Spleen (tissue), 11 donors: Measurements from ENCODE around the gene MED19. TPM values are rescaled to one million over a fixed set of nuclear protein-coding genes. Genes with fewer than 3 reads are reported as not detected.
"Not testable (repeated sequence)": the region's sequence is repeated elsewhere in the genome, so short reads cannot be mapped to it uniquely, and the experiment has no call there.

Source experiments
- DNase-seq: peaks from one replicate; pipeline ENCODE4 v3.0.0-alpha.2; 2020
- H3K27ac ChIP-seq, 8 donors: fragments of 200-600 bp; sonication (generic) in 7 of 8; 1 replicate in 4 of 8; 2 replicates in 4 of 8; pipeline versions ENCODE4 v1.5.0 to v1.8.0; 2016 to 2021; ENCODE audit warnings: inconsistent platforms in 4 of 8, mild to moderate bottlenecking in 4 of 8, moderate library complexity in 1 of 8
- H3K27me3 ChIP-seq, 7 donors: fragments of 200-600 bp; sonication (generic) in 6 of 7; replicated peaks in 1 of 7; 1 replicate in 4 of 7; 2 replicates in 3 of 7; pipeline versions ENCODE4 v1.5.0 to v1.8.0; 2016 to 2021; ENCODE audit warnings: inconsistent platforms in 3 of 7, mild to moderate bottlenecking in 1 of 7
- H3K36me3 ChIP-seq, 6 donors: fragments of 200-600 bp; sonication (generic) in 5 of 6; 1 replicate in 4 of 6; 2 replicates in 2 of 6; pipeline versions ENCODE4 v1.5.0 to v1.8.0; 2016 to 2021; ENCODE audit warnings: inconsistent platforms in 2 of 6
- H3K4me1 ChIP-seq, 6 donors: fragments of 200-600 bp; sonication (generic) in 5 of 6; 1 replicate in 3 of 6; 2 replicates in 3 of 6; pipeline versions ENCODE4 v1.5.0 to v1.8.0; 2016 to 2021; ENCODE audit warnings: inconsistent platforms in 3 of 6
- H3K4me3 ChIP-seq, 8 donors: fragments of 200-600 bp; sonication (generic) in 7 of 8; 1 replicate in 4 of 8; 2 replicates in 4 of 8; pipeline versions ENCODE4 v1.5.0 to v1.8.0; 2016 to 2021; ENCODE audit warnings: inconsistent platforms in 4 of 8, mild to moderate bottlenecking in 4 of 8, moderate library complexity in 2 of 8
- H3K9me3 ChIP-seq, 8 donors: fragments of 200-600 bp; sonication (generic) in 7 of 8; 1 replicate in 4 of 8; 2 replicates in 4 of 8; pipeline versions ENCODE4 v1.5.0 to v1.8.0; 2016 to 2021; ENCODE audit warnings: inconsistent platforms in 4 of 8
- POLR2A ChIP-seq, 3 donors: fragments of 450-650 bp; IDR thresholded peaks; one replicate each; pipeline ENCODE4 v1.5.1; 2017; ENCODE audit warnings: antibody characterized with exemption in 3 of 3, mild to moderate bottlenecking in 1 of 3
- POLR2AphosphoS5 ChIP-seq, 3 donors: sonication (generic); formaldehyde crosslinking; IDR thresholded peaks; one replicate each; pipeline ENCODE4 v1.5.1; 2017; ENCODE audit warnings: antibody characterized with exemption in 3 of 3
- WGBS, 5 donors: extraction: QIAGEN DNeasy Blood & Tissue Kit in 3 of 5; methylation state at CpG; one replicate each; pipeline versions ENCODE4 v1.1.5 to v1.1.7; 2013 to 2018; 5-methylcytosine and 5-hydroxymethylcytosine counted together
- intact Hi-C: fragments of 100-400 bp; cut with DNase I; formaldehyde crosslinking; loops from one replicate; pipeline ENCODE4 v1.15.0; 2023; ENCODE audit warnings: low total_unique reads
- polyA plus RNA-seq, 3 donors: library from polyadenylated mRNA; stranded (reverse); fragments of 200-250 nt; gene quantifications; one replicate each; pipeline ENCODE4 v1.2.1, GENCODE V29; 2013
- total RNA-seq, 7 donors: library from RNA; depleted of rRNA in 3 of 7; stranded (reverse); fragments of >200 nt in 3 of 7; fragmentation: NEBNext Ultra II Directional in 4 of 7; extraction: Animal tissue kit (Norgen Biotek cat#: 25700) in 4 of 7; gene quantifications; one replicate each; pipeline versions ENCODE4 v1.1.0 to v1.2.1, GENCODE V29; 2016 to 2021
- TF ChIP-seq, protein P1 (sequence below), 11 experiments: fragments of 200-600 bp in 7 of 11; fragments of 450-650 bp in 4 of 11; sonication (generic) in 4 of 11; IDR thresholded peaks in 8 of 11; conservative IDR thresholded peaks in 3 of 11; 1 replicate in 7 of 11; 2 replicates in 4 of 11; pipeline versions ENCODE4 v1.4.0 to v1.8.0; 2016 to 2021; ENCODE audit warnings: antibody characterized with exemption in 11 of 11, inconsistent platforms in 4 of 11, mild to moderate bottlenecking in 1 of 11
- donor health status: healthy with polysubstance abuse.
- donor health status: DM: no; HTN: no; CAD: no; lungs with moderate emphysema.
- donor health status: DM: no; HTN: no; CAD: no.
- donor health status: Bipolar disorder and iron deficiency.
- donor health status: healthy.
- donor health status: DM: no; HTN: no; CAD: no.
- donor health status: DM: yes; HTN: yes; CAD: no.

MED19 gene
- total and polyA plus RNA-seq, 10 donors = 8.3 to 14.7 (median 11.0) TPM

DNA sequence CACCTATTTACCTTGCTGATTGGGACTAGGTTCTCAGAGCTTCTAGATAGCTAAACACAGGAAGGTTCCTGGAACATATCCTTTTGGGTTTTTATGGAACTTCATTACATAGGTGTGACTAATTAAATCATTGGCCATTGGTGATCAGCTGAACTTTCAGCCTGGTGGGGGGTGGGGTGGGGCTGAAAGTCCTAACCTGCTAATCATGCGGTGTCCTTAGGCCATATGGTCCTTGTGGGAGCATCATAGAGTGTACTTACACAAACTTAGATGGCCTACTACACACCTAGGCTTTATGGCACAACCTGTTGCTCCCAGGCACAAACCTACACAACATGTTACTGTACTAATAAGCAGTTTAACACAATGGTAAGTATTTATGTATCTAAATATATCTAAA lies 20.6 kb upstream of the MED19 start:
- Histone ChIP-seq H3K4me1 (peaks cover 0 to 15% (median 2%) of the 10 kb centered on the region in 6 donors), H3K9me3 (no peaks in the 10 kb centered on the region), H3K27ac (no peak overlapping the region), H3K4me3 (no peak overlapping the region), H3K27me3 (no peaks in the 10 kb centered on the region), H3K36me3 (peaks cover 0 to 46% (median 6%) of the 10 kb centered on the region in 6 donors)
- WGBS, 5 donors = 94 to 100% (median 100%) methylated on average over 1 of the region's 1 CpG
- TF ChIP-seq POLR2AphosphoS5 (IDR thresholded peaks at IDR 0.05) = no peak
- TF ChIP-seq, protein P1, sequence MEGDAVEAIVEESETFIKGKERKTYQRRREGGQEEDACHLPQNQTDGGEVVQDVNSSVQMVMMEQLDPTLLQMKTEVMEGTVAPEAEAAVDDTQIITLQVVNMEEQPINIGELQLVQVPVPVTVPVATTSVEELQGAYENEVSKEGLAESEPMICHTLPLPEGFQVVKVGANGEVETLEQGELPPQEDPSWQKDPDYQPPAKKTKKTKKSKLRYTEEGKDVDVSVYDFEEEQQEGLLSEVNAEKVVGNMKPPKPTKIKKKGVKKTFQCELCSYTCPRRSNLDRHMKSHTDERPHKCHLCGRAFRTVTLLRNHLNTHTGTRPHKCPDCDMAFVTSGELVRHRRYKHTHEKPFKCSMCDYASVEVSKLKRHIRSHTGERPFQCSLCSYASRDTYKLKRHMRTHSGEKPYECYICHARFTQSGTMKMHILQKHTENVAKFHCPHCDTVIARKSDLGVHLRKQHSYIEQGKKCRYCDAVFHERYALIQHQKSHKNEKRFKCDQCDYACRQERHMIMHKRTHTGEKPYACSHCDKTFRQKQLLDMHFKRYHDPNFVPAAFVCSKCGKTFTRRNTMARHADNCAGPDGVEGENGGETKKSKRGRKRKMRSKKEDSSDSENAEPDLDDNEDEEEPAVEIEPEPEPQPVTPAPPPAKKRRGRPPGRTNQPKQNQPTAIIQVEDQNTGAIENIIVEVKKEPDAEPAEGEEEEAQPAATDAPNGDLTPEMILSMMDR (IDR thresholded peaks at IDR 0.05 in 8 of 11, conservative IDR thresholded peaks at IDR 0.05 in 3 of 11) = no peak
- TF ChIP-seq POLR2A (IDR thresholded peaks at IDR 0.05) = no peak
- intact Hi-C loops = no loop called here
- DNase-seq = no peak

DNA sequence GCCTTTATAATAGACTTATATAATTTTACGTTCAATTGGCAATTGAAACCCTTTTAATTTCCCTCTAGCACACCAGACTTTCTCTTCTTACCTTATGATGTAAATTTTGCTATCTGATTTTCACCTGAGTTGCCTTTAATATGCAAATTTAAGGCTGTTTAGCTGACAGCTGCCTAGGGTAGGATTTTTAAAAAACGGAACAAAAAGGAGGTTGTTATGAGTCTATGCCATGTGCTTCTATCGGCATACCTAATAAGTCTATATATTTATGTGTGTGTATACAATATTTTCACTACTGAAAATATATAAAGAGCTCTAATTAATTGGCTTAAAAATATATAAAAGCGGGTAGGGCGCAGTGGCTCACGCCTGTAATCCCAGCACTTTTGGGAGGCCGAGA lies 17.5 kb upstream of the MED19 start:
- Histone ChIP-seq H3K4me3 (no peak overlapping the region), H3K4me1 (peaks cover 0 to 15% (median 2%) of the 10 kb centered on the region in 6 donors), H3K9me3 (no peaks in the 10 kb centered on the region), H3K27ac (no peak overlapping the region), H3K36me3 (peaks cover 0 to 32% (median 0%) of the 10 kb centered on the region in 6 donors), H3K27me3 (no peaks in the 10 kb centered on the region)
- no peak for DNase-seq
- TF ChIP-seq POLR2AphosphoS5 (IDR thresholded peaks at IDR 0.05) (no peak), POLR2A (IDR thresholded peaks at IDR 0.05) (no peak)
- TF ChIP-seq, protein P1 (IDR thresholded peaks at IDR 0.05 in 8 of 11, conservative IDR thresholded peaks at IDR 0.05 in 3 of 11) = no peak
- intact Hi-C loops = no loop called here
- WGBS, 5 donors = 88 to 96% (median 90%) methylated on average over 7 of the region's 7 CpGs

DNA sequence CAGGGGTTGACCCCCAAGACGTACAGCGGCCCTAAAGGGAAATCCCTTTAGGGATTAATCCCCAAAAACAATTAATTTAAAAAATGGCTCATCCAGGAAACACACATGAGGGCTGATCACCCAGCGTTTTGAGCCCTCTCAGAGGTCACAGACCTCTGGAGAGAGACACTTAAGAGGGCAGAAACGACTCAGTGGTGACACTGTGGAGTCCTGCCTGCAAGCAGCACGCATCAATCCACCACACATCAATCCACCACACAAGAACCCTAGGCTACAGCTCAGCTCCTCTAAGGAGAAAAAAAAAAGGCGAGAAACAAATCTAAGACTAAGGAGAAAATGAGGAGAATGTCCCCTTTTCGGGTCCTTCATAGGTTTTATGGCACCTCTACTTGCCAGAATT lies 16.8 kb upstream of the MED19 start:
- Histone ChIP-seq H3K9me3 (no peaks in the 10 kb centered on the region), H3K36me3 (peaks cover 0 to 28% (median 0%) of the 10 kb centered on the region in 6 donors), H3K4me3 (no peak overlapping the region), H3K4me1 (peaks cover 0 to 15% (median 2%) of the 10 kb centered on the region in 6 donors), H3K27ac (no peak overlapping the region), H3K27me3 (no peaks in the 10 kb centered on the region)
- DNase-seq = no peak
- TF ChIP-seq POLR2AphosphoS5 (IDR thresholded peaks at IDR 0.05) (no peak), POLR2A (IDR thresholded peaks at IDR 0.05) (no peak)
- TF ChIP-seq, protein P1 (IDR thresholded peaks at IDR 0.05 in 8 of 11, conservative IDR thresholded peaks at IDR 0.05 in 3 of 11) = no peak
- intact Hi-C loops = no loop called here
- WGBS, 5 donors = 69 to 82% (median 75%) methylated on average over 7 of the region's 7 CpGs

DNA sequence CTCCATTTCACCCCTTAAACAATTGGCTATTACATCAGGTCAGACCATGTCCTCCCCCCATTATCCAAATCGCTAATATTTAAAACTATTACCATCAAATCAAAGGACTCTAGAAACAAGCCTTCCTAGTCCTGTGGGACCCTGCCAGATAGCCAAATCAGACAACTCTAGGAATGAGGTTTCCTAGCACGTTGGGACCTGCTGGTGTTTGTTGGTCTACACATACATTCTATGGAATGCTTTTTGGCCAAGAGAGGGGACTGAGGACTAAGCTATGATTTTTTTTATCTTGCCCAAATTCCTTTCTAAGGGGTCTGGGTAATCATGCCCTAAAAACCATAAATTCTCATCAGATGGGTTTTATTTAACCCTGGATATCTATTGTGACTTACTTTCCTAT lies 15.2 kb upstream of the MED19 start:
- 78 to 94% (median 84%) methylated on average over 2 of the region's 2 CpGs for WGBS, 5 donors

DNA sequence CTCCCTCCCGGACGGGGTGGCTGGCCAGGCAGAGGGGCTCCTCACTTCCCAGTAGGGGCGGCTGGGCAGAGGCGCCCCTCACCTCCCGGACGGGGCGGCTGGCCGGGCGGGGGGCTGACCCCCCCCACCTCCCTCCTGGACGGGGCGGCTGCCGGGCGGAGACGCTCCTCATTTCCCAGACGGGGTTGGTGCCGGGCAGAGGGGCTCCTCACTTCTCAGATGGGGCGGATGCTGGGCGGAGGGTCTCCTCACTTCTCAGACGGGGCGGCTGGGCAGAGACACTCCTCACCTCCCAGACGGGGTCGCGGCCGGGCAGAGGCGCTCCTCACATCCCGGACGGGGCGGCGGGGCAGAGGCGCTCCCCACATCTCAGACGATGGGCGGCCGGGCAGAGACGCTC lies 4.7 kb upstream of the MED19 start:
- intact Hi-C loops, H3K27ac ChIP-seq, H3K27me3 ChIP-seq, H3K9me3 ChIP-seq, H3K4me3 ChIP-seq, DNase-seq: not testable (repeated sequence)
- H3K36me3 ChIP-seq = peaks cover 0 to 48% (median 9%) of the 10 kb centered on the region in 6 donors
- peaks cover 18 to 36% (median 25%) of the 10 kb centered on the region in 6 donors for H3K4me1 ChIP-seq
- WGBS, 5 donors = 95 to 100% (median 97%) methylated on average over 3 to 25 of the region's 34 CpGs; no CpG with 5 or more reads in 1 of the 5 donors

More for the DNA sequence above, 15.2 kb upstream of the MED19 start:
- Histone ChIP-seq H3K4me1 (peaks cover 0 to 16% (median 2%) of the 10 kb centered on the region in 6 donors), H3K27ac (no peak overlapping the region), H3K9me3 (no peaks in the 10 kb centered on the region), H3K27me3 (no peaks in the 10 kb centered on the region), H3K36me3 (peaks cover 0 to 36% (median 7%) of the 10 kb centered on the region in 6 donors), H3K4me3 (no peak overlapping the region)
- TF ChIP-seq, protein P1 (IDR thresholded peaks at IDR 0.05 in 8 of 11, conservative IDR thresholded peaks at IDR 0.05 in 3 of 11) = no peak
- no peak for TF ChIP-seq POLR2A (IDR thresholded peaks at IDR 0.05)
- no peak for TF ChIP-seq POLR2AphosphoS5 (IDR thresholded peaks at IDR 0.05)
- intact Hi-C loops = no loop called here
- DNase-seq = no peak
